Endothelial cell of umbilical vein (primary cell): ENCODE measurements around the gene KATNAL1. TPM values are rescaled to one million over a fixed set of nuclear protein-coding genes. Genes with fewer than 3 reads are reported as not detected.

Experiments
- BruUV-seq: library from RNA; stranded (reverse); fragments of 400-500 nt; replicated peaks from 2 replicates; lab custom pipeline; 2021; lab: Mats Ljungman, UMichigan
- CTCF ChIA-PET: fragments of 300-600, 350-600 bp; sonication (Branson Sonifier 250); formaldehyde crosslinking; loops from one replicate; lab custom pipeline; 2021; ENCODE audit warnings: antibody characterized with exemption, inconsistent platforms; lab: Charles Lee
- POLR2A ChIA-PET: fragments of 300-600, 350-600 bp; sonication (Branson Sonifier 250); formaldehyde crosslinking; loops from one replicate; lab custom pipeline; 2021; ENCODE audit warnings: antibody characterized with exemption, inconsistent platforms; lab: Charles Lee
- DNase-seq: peaks from one replicate; pipeline ENCODE4 v3.0.0-alpha.2; 2011; ENCODE audit warnings: low read depth, low spot score
- FAIRE-seq: peaks from 2 replicates; lab custom pipeline; 2011; peaks lifted over from hg19 to GRCh38; lab: Jason Lieb, UNC
- H2AFZ ChIP-seq: 2 replicates; pipeline ENCODE4 v1.6.0; 2012; ENCODE audit warnings: low read depth, low read length, control low read depth, inconsistent platforms
- H3K27ac ChIP-seq: 2 replicates; pipeline ENCODE4 v1.5.1; 2011; ENCODE audit warnings: low read depth, mild to moderate bottlenecking, control low read depth, low read length, moderate library complexity; ENCODE audit not compliant: insufficient read depth
- H3K27me3 ChIP-seq, 2 experiments: 2 replicates each; pipeline versions ENCODE4 v1.6.0 to v1.6.1; 2011; ENCODE audit warnings: low read length in 2 of 2, mixed read lengths in 1 of 2; ENCODE audit not compliant: control insufficient read depth in 2 of 2, insufficient read depth in 2 of 2
- H3K36me3 ChIP-seq, 2 experiments: 2 replicates in 1 of 2; 3 replicates in 1 of 2; pipeline ENCODE4 v1.5.1; 2011; ENCODE audit warnings: low read length in 2 of 2, mild to moderate bottlenecking in 1 of 2, moderate library complexity in 1 of 2; ENCODE audit not compliant: control insufficient read depth in 2 of 2, insufficient read depth in 2 of 2; ENCODE audit errors: extremely low read depth in 1 of 2
- H3K4me1 ChIP-seq: 3 replicates; pipeline ENCODE4 v1.5.1; 2011; ENCODE audit warnings: mild to moderate bottlenecking, low read length; ENCODE audit not compliant: control insufficient read depth, insufficient read depth; ENCODE audit errors: extremely low read depth
- H3K4me2 ChIP-seq: 2 replicates; pipeline ENCODE4 v1.6.1; 2011; ENCODE audit warnings: low read length, control low read depth, mixed read lengths; ENCODE audit not compliant: insufficient read depth
- H3K4me3 ChIP-seq, 3 experiments: fragments of 200-600 bp in 1 of 3; sonication (generic), shearing (Covaris generic) in 1 of 3; replicated peaks in 1 of 3; 2 replicates each; pipeline ENCODE4 v1.5.1; 2011 to 2016; ENCODE audit warnings: control low read depth in 3 of 3, low read length in 3 of 3, mild to moderate bottlenecking in 2 of 3, inconsistent platforms in 1 of 3, low read depth in 1 of 3, moderate library complexity in 1 of 3; ENCODE audit not compliant: insufficient read depth in 1 of 3
- H3K79me2 ChIP-seq: 2 replicates; pipeline ENCODE4 v1.6.0; 2012; ENCODE audit warnings: low read length, inconsistent platforms; ENCODE audit not compliant: control insufficient read depth, insufficient read depth
- H3K9ac ChIP-seq: replicated peaks from 2 replicates; pipeline ENCODE3; 2011; ENCODE audit warnings: low read length, control low read depth; ENCODE audit not compliant: insufficient read depth; ENCODE audit errors: extremely low read depth
- H3K9me1 ChIP-seq: replicated peaks from 3 replicates; pipeline ENCODE4 v1.6.0; 2011; ENCODE audit warnings: mild to moderate bottlenecking, low read length; ENCODE audit not compliant: control insufficient read depth, insufficient read depth; ENCODE audit errors: extremely low read depth
- H3K9me3 ChIP-seq: replicated peaks from 2 replicates; pipeline ENCODE4 v1.5.1; 2012; ENCODE audit warnings: low read length, inconsistent platforms; ENCODE audit not compliant: control insufficient read depth, insufficient read depth
- H4K20me1 ChIP-seq: replicated peaks from 2 replicates; pipeline ENCODE3; 2011; ENCODE audit warnings: mild to moderate bottlenecking, low read length; ENCODE audit not compliant: control insufficient read depth, insufficient read depth; ENCODE audit errors: extremely low read depth
- EZH2 ChIP-seq: IDR thresholded peaks from 2 replicates; pipeline ENCODE4 v1.6.1; 2012; ENCODE audit warnings: borderline replicate concordance, low read depth, mild to moderate bottlenecking, moderate library complexity, low read length, inconsistent platforms; ENCODE audit not compliant: severe bottlenecking
- FOS ChIP-seq: IDR thresholded peaks from 2 replicates; pipeline ENCODE4 v1.6.1; 2011; ENCODE audit warnings: mild to moderate bottlenecking, low read length, moderate library complexity, borderline replicate concordance; ENCODE audit not compliant: insufficient read depth
- GATA2 ChIP-seq: IDR thresholded peaks from 2 replicates; pipeline ENCODE4 v1.7.0; 2011; ENCODE audit warnings: low read depth, mild to moderate bottlenecking, moderate library complexity, mixed read lengths, low read length; ENCODE audit not compliant: insufficient read length, insufficient read depth
- JUN ChIP-seq: IDR thresholded peaks from 2 replicates; pipeline ENCODE4 v1.6.1; 2011; ENCODE audit warnings: borderline replicate concordance, low read depth; ENCODE audit not compliant: insufficient read length, insufficient read depth
- MAX ChIP-seq: IDR thresholded peaks from 2 replicates; pipeline ENCODE4 v1.6.1; 2011; ENCODE audit not compliant: insufficient read depth, insufficient read length
- MYC ChIP-seq: IDR thresholded peaks from one replicate; pipeline ENCODE4 v1.6.1; 2011; ENCODE audit warnings: mild to moderate bottlenecking, low read depth, low read length
- POLR2A ChIP-seq: IDR thresholded peaks from 2 replicates; pipeline ENCODE4 v1.6.1; 2012; ENCODE audit warnings: low read depth, mild to moderate bottlenecking, control low read depth, low read length
- POLR2AphosphoS5 ChIP-seq: IDR thresholded peaks from 2 replicates; pipeline ENCODE4 v1.6.1; 2012; ENCODE audit warnings: low read depth, mild to moderate bottlenecking, control low read depth, low read length, moderate library complexity; ENCODE audit not compliant: insufficient read depth
- dilution Hi-C: fragments of 300-500 bp; cut with MboI; formaldehyde crosslinking; loops from one replicate; pipeline ENCODE4 v1.15.0; 2019; ENCODE audit warnings: low sequenced_read_pairs; ENCODE audit not compliant: extremely low pct_ligation_motif_present
- intact Hi-C: fragments of 100-400 bp; cut with micrococcal nuclease; formaldehyde crosslinking; loops from one replicate; pipeline ENCODE4 v1.10.0; 2022
- polyA plus RNA-seq, 4 experiments: library from polyadenylated mRNA; depleted of rRNA in 3 of 4; stranded (reverse) in 3 of 4; unstranded in 1 of 4; fragments of >200 nt; gene quantifications; 2 replicates each; pipeline versions ENCODE4 v1.2.1 to v1.2.3, GENCODE V29; 2011 to 2012; ENCODE audit warnings: missing spikeins in 1 of 4
- total RNA-seq: library from RNA; stranded (reverse); gene quantifications from 2 replicates; pipeline ENCODE4 v1.2.3, GENCODE V29; 2021
- TF ChIP-seq, protein P1 (sequence below), 2 donors: IDR thresholded peaks; 1 replicate in 1 of 2; 2 replicates in 1 of 2; pipeline ENCODE4 v1.5.1; 2011; ENCODE audit warnings: low read length in 2 of 2, mild to moderate bottlenecking in 2 of 2, moderate library complexity in 2 of 2, control low read depth in 1 of 2, inconsistent platforms in 1 of 2, low read depth in 1 of 2; ENCODE audit not compliant: insufficient read depth in 1 of 2; ENCODE audit errors: extremely low read depth in 1 of 2

KATNAL1 gene
- total and polyA plus RNA-seq, 2 donors (not counting 3 experiments of a cell fraction or from before 2014, with no cell fraction given): 7.2 to 49.2 TPM

- dilution Hi-C loops: loop anchor here (25.0 kb wide), 1 partner anchor 202 kb away; no protein-coding TSS in a partner anchor
- POLR2A ChIA-PET: no interaction called here
Measured at GRCh38 chr13:30338952-30339351, 31.6 kb upstream of the KATNAL1 start.

More at GRCh38 chr13:30338952-30339351, 31.6 kb upstream of the KATNAL1 start:
- intact Hi-C loops: no loop called here
- Histone ChIP-seq H3K9me1 (no peaks in the 10 kb centered on the region), H3K4me2 (no peak overlapping the region), H2AFZ (no peak overlapping the region), H3K27me3 (peaks cover 0 to 2% of the 10 kb centered on the region in 2 experiments), H3K36me3 (no peaks in the 10 kb centered on the region), H4K20me1 (no peaks in the 10 kb centered on the region), H3K27ac (no peak overlapping the region), H3K4me3 (no peak overlapping the region), H3K9ac (no peak overlapping the region), H3K4me1 (no peaks in the 10 kb centered on the region), H3K79me2 (no peaks in the 10 kb centered on the region), H3K9me3 (no peaks in the 10 kb centered on the region)
- CTCF ChIA-PET: no interaction called here
- TF ChIP-seq GATA2: no peak
- TF ChIP-seq EZH2: no peak
- no peak for TF ChIP-seq MAX
- TF ChIP-seq, protein P1, sequence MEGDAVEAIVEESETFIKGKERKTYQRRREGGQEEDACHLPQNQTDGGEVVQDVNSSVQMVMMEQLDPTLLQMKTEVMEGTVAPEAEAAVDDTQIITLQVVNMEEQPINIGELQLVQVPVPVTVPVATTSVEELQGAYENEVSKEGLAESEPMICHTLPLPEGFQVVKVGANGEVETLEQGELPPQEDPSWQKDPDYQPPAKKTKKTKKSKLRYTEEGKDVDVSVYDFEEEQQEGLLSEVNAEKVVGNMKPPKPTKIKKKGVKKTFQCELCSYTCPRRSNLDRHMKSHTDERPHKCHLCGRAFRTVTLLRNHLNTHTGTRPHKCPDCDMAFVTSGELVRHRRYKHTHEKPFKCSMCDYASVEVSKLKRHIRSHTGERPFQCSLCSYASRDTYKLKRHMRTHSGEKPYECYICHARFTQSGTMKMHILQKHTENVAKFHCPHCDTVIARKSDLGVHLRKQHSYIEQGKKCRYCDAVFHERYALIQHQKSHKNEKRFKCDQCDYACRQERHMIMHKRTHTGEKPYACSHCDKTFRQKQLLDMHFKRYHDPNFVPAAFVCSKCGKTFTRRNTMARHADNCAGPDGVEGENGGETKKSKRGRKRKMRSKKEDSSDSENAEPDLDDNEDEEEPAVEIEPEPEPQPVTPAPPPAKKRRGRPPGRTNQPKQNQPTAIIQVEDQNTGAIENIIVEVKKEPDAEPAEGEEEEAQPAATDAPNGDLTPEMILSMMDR (IDR thresholded peaks at IDR 0.05; ENCODE audit: extremely low read depth in 1 of 2, insufficient read depth in 1 of 2, low read depth in 1 of 2, low read length in 2 of 2): no peak
- TF ChIP-seq JUN: no peak
- TF ChIP-seq POLR2A: no peak
- TF ChIP-seq FOS: no peak
- TF ChIP-seq POLR2AphosphoS5: no peak
- no peak for TF ChIP-seq MYC
- no peak for FAIRE-seq
- no peak for DNase-seq
- no TSS peak for BruUV-seq
